Measurements from ENCODE around the gene GATA2. TPM values are rescaled to one million over a fixed set of nuclear protein-coding genes. Genes with fewer than 3 reads are reported as not detected.
A peak's percentile ranks its signal among the peaks of the same experiment; 100 is the strongest.

The GATA2 gene
- total RNA-seq, 2 experiments from 2014 or later, result 0.16 to 0.17 TPM

- Mint-ChIP-seq H3K36me3 (ENCODE audit: low read depth) (no peaks in the 10 kb centered on the region), H3K27me3 (peaks cover 68% of the 10 kb centered on the region)
- POLR2A ChIA-PET, result no interaction called here
Observed at GRCh38 chr3:128500556-128500955, 7.6 kb upstream of the GATA2 start.

GRCh38 chr3:128499724-128500275 lies 6.8 kb upstream of the GATA2 start:
- POLR2A ChIA-PET, result interaction anchor here (1.6 kb wide), 1 partner anchor 16 kb away, joined by 4 read pairs; no protein-coding TSS in a partner anchor
- H3K4me1 ChIP-seq (ENCODE audit: insufficient read depth, low read length), result peaks cover 9% of the 10 kb centered on the region
- H3K36me3 ChIP-seq (ENCODE audit: insufficient read depth, low read length), result no peaks in the 10 kb centered on the region
- ATAC-seq (ENCODE audit: poor library complexity) (no peak), DNase-seq (no peak)
- Mint-ChIP-seq H3K9me3 (no peaks in the 10 kb centered on the region), H3K27ac (no peak overlapping the region), H3K27me3 (peaks cover 71% of the 10 kb centered on the region), H3K4me1 (ENCODE audit: low read depth) (peaks cover 6% of the 10 kb centered on the region), H3K4me3 (no peak overlapping the region), H3K36me3 (ENCODE audit: low read depth) (no peaks in the 10 kb centered on the region)
- intact Hi-C loops (cut with DNase I, micrococcal nuclease), result loop anchor here (2.0 to 10.0 kb wide), 7 partner anchors 105 to 425 kb away; no protein-coding TSS in a partner anchor
- no peak for TF ChIP-seq CTCF (IDR thresholded peaks at IDR 0.05)
- peaks cover 28 to 40% of the 10 kb centered on the region in 2 experiments for H3K27me3 ChIP-seq (ENCODE audit: control insufficient read depth in 1 of 2, insufficient read depth in 2 of 2, low read length in 2 of 2)
- peaks cover 0 to 12% of the 10 kb centered on the region in 2 experiments for H3K9me3 ChIP-seq (ENCODE audit: control insufficient read depth in 1 of 2, insufficient read depth in 1 of 2, low read length in 2 of 2)
- CTCF ChIA-PET, result no interaction called here
- H3K4me3 ChIP-seq (ENCODE audit: low read length), result no peak overlapping the region
- no peak overlapping the region for H3K27ac ChIP-seq (ENCODE audit: low read depth in 1 of 2, low read length in 2 of 2)

More at GRCh38 chr3:128500556-128500955, 7.6 kb upstream of the GATA2 start:
- no peak for TF ChIP-seq CTCF (IDR thresholded peaks at IDR 0.05)
- H3K27ac Mint-ChIP-seq, result no peak overlapping the region
- Histone ChIP-seq H3K36me3 (ENCODE audit: insufficient read depth, low read length) (no peaks in the 10 kb centered on the region), H3K27ac (ENCODE audit: low read depth in 1 of 2, low read length in 2 of 2) (no peak overlapping the region), H3K4me1 (ENCODE audit: insufficient read depth, low read length) (peaks cover 9% of the 10 kb centered on the region), H3K27me3 (ENCODE audit: control insufficient read depth in 1 of 2, insufficient read depth in 2 of 2, low read length in 2 of 2) (peaks cover 28 to 33% of the 10 kb centered on the region in 2 experiments), H3K4me3 (ENCODE audit: low read length) (no peak overlapping the region), H3K9me3 (ENCODE audit: control insufficient read depth in 1 of 2, insufficient read depth in 1 of 2, low read length in 2 of 2) (peaks cover 0 to 12% of the 10 kb centered on the region in 2 experiments)
- H3K4me3 Mint-ChIP-seq, result no peak overlapping the region
- ATAC-seq (ENCODE audit: poor library complexity) (no peak), DNase-seq (no peak)
- intact Hi-C loops (cut with DNase I, micrococcal nuclease), result no loop called here
- H3K9me3 Mint-ChIP-seq, result no peaks in the 10 kb centered on the region
- CTCF ChIA-PET, result interaction anchor here (1.6 kb wide), 1 partner anchor 75 kb away, joined by 4 read pairs; no protein-coding TSS in a partner anchor
- H3K4me1 Mint-ChIP-seq (ENCODE audit: low read depth), result peaks cover 6% of the 10 kb centered on the region

GRCh38 chr3:128498901-128499530 lies 6.0 kb upstream of the GATA2 start:
- peaks cover 78% of the 10 kb centered on the region for H3K27me3 Mint-ChIP-seq
- no peak for ATAC-seq (ENCODE audit: poor library complexity)
- H3K4me1 ChIP-seq (ENCODE audit: insufficient read depth, low read length), result peaks cover 9% of the 10 kb centered on the region
- no peaks in the 10 kb centered on the region for H3K36me3 Mint-ChIP-seq (ENCODE audit: low read depth)
- TF ChIP-seq CTCF (IDR thresholded peaks at IDR 0.05), result no peak
- peaks cover 33 to 48% of the 10 kb centered on the region in 2 experiments for H3K27me3 ChIP-seq (ENCODE audit: control insufficient read depth in 1 of 2, insufficient read depth in 2 of 2, low read length in 2 of 2)
- H3K27ac Mint-ChIP-seq, result no peak overlapping the region
- no peak overlapping the region for H3K27ac ChIP-seq (ENCODE audit: low read depth in 1 of 2, low read length in 2 of 2)
- CTCF ChIA-PET, result no interaction called here
- H3K4me1 Mint-ChIP-seq (ENCODE audit: low read depth), result peaks cover 10% of the 10 kb centered on the region
- peaks cover 0 to 12% of the 10 kb centered on the region in 2 experiments for H3K9me3 ChIP-seq (ENCODE audit: control insufficient read depth in 1 of 2, insufficient read depth in 1 of 2, low read length in 2 of 2)
- intact Hi-C loops (cut with DNase I, micrococcal nuclease), result loop anchor here (1.0 to 10.0 kb wide), 10 partner anchors 73 to 424 kb away; no protein-coding TSS in a partner anchor
- no peaks in the 10 kb centered on the region for H3K36me3 ChIP-seq (ENCODE audit: insufficient read depth, low read length)
- DNase-seq, result no peak
- H3K9me3 Mint-ChIP-seq, result no peaks in the 10 kb centered on the region
- peak overlapping the region; percentile 64 for H3K4me3 Mint-ChIP-seq
- H3K4me3 ChIP-seq (ENCODE audit: low read length), result no peak overlapping the region
- POLR2A ChIA-PET, result interaction anchor here (1.6 kb wide), 1 partner anchor 15 kb away, joined by 4 read pairs; no protein-coding TSS in a partner anchor

Measured in CD4-positive, alpha-beta T cell (primary cell).